ENCODE results near the gene HOXB3. TPM values are rescaled to one million over a fixed set of nuclear protein-coding genes. Genes with fewer than 3 reads are reported as not detected.

HOXB3 gene
- total RNA-seq (2022) (151 and 154 TPM in 2 replicates), Bru-seq, nascent RNA (percentile 97 among the genes with signal in this experiment), BruChase-seq, experiment 1, labeled RNA remaining after a 6-hour chase (percentile 87 among the genes with signal in this experiment), BruChase-seq, experiment 2, labeled RNA remaining after a 2-hour chase (percentile 95 among the genes with signal in this experiment)
- long read RNA-seq, full-length matches to known transcripts, result 2 of 38 reads
- long read RNA-seq, partial matches to known transcripts, result 0 of 38 reads
- long read RNA-seq, other reads (novel, unspliced or antisense), result 36 of 38 reads

GRCh38 chr17:48589831-48590606, at the start of gene HOXB3:
Gene HOXB3 (minus strand): TSS chr17:48590241. CDS start chr17:48552474, 37,767 bp downstream.
- H3K27ac Mint-ChIP-seq (ENCODE audit: unreplicated experiment), result peak within 1 kb of the TSS; percentile 95
- no peak for DNase-seq
- no peaks in the 10 kb centered on the region for H3K9me3 Mint-ChIP-seq (ENCODE audit: low read depth, unreplicated experiment)
- no peak for TF ChIP-seq CTCF (IDR thresholded peaks at IDR 0.05; ENCODE audit: unreplicated experiment)
- H3K4me3 Mint-ChIP-seq (ENCODE audit: low read depth, unreplicated experiment), result peak within 1 kb of the TSS; percentile 88
- no TSS peak for BruUV-seq (replicated peaks)
- peaks cover 79% of the 10 kb centered on the region for H3K4me1 Mint-ChIP-seq (ENCODE audit: low read depth, unreplicated experiment)
- no peaks in the 10 kb centered on the region for H3K27me3 Mint-ChIP-seq (ENCODE audit: unreplicated experiment)
- CTCF ChIA-PET, result interaction anchor here (0.6 to 1.5 kb wide), 4 partner anchors 10 to 254 kb away, joined by 3 to 5 read pairs (median 5); no protein-coding TSS in a partner anchor
- intact Hi-C loops (cut with micrococcal nuclease; ENCODE audit: unreplicated experiment), result no loop called here
- H3K36me3 Mint-ChIP-seq (ENCODE audit: insufficient read depth, unreplicated experiment), result peaks cover 99% of the 10 kb centered on the region

GRCh38 chr17:48639136-48639535, 49.1 kb upstream of the HOXB3 start:
- no peak for DNase-seq

GRCh38 chr17:48637323-48638260, 47.6 kb upstream of the HOXB3 start:
- Mint-ChIP-seq H3K4me3 (ENCODE audit: low read depth, unreplicated experiment) (no peak overlapping the region), H3K4me1 (ENCODE audit: low read depth, unreplicated experiment) (peaks cover 17% of the 10 kb centered on the region), H3K27me3 (ENCODE audit: unreplicated experiment) (no peaks in the 10 kb centered on the region), H3K9me3 (ENCODE audit: low read depth, unreplicated experiment) (no peaks in the 10 kb centered on the region), H3K36me3 (ENCODE audit: insufficient read depth, unreplicated experiment) (peaks cover 42% of the 10 kb centered on the region), H3K27ac (ENCODE audit: unreplicated experiment) (no peak overlapping the region)
- CTCF ChIA-PET, result no interaction called here
- no TSS peak for BruUV-seq (replicated peaks)
- intact Hi-C loops (cut with micrococcal nuclease; ENCODE audit: unreplicated experiment), result no loop called here
- DNase-seq, result no peak
- no peak for TF ChIP-seq CTCF (IDR thresholded peaks at IDR 0.05; ENCODE audit: unreplicated experiment)

More at GRCh38 chr17:48639136-48639535, 49.1 kb upstream of the HOXB3 start:
- intact Hi-C loops (cut with micrococcal nuclease; ENCODE audit: unreplicated experiment), result no loop called here
- H3K9me3 Mint-ChIP-seq (ENCODE audit: low read depth, unreplicated experiment), result no peaks in the 10 kb centered on the region
- H3K4me1 Mint-ChIP-seq (ENCODE audit: low read depth, unreplicated experiment), result peaks cover 19% of the 10 kb centered on the region
- no peaks in the 10 kb centered on the region for H3K27me3 Mint-ChIP-seq (ENCODE audit: unreplicated experiment)
- no TSS peak for BruUV-seq (replicated peaks)
- peaks cover 36% of the 10 kb centered on the region for H3K36me3 Mint-ChIP-seq (ENCODE audit: insufficient read depth, unreplicated experiment)
- no peak for TF ChIP-seq CTCF (IDR thresholded peaks at IDR 0.05; ENCODE audit: unreplicated experiment)
- no peak overlapping the region for H3K27ac Mint-ChIP-seq (ENCODE audit: unreplicated experiment)
- CTCF ChIA-PET, result no interaction called here
- no peak overlapping the region for H3K4me3 Mint-ChIP-seq (ENCODE audit: low read depth, unreplicated experiment)

Measured in Calu3 (cell line).